Lower lobe of right lung (tissue), 2 donors: ENCODE data around the gene KIF3A. TPM values are rescaled to one million over a fixed set of nuclear protein-coding genes. Genes with fewer than 3 reads are reported as not detected.
A peak's percentile ranks its signal among the peaks of the same experiment; 100 is the strongest.

ENCODE experiments used
- ATAC-seq, 2 donors: fragments of 200-7000 bp; cut with Tn5 transposase; one replicate each; pipeline ENCODE4 v1.9.1; 2020 to 2022; ENCODE audit warnings: mild to moderate bottlenecking in 2 of 2, moderate library complexity in 2 of 2
- DNase-seq: peaks from one replicate; pipeline ENCODE4 v3.0.0-alpha.2; 2020
- H3K27ac ChIP-seq: fragments of 200-600 bp; one replicate; pipeline ENCODE4 v1.8.0; 2022
- H3K27me3 ChIP-seq: fragments of 200-600 bp; one replicate; pipeline ENCODE4 v1.8.0; 2022; ENCODE audit warnings: low read depth
- H3K36me3 ChIP-seq: fragments of 200-600 bp; one replicate; pipeline ENCODE4 v1.8.0; 2022; ENCODE audit warnings: mild to moderate bottlenecking
- H3K4me1 ChIP-seq: fragments of 200-600 bp; one replicate; pipeline ENCODE4 v1.8.0; 2022
- H3K4me3 ChIP-seq: fragments of 200-600 bp; one replicate; pipeline ENCODE4 v1.8.0; 2022; ENCODE audit warnings: mild to moderate bottlenecking
- H3K9me3 ChIP-seq: fragments of 200-600 bp; one replicate; pipeline ENCODE4 v1.8.0; 2022
- intact Hi-C: fragments of 100-400 bp; cut with DNase I; formaldehyde crosslinking; loops from one replicate; pipeline ENCODE4 v1.11.0; 2022
- total RNA-seq: library from RNA; stranded (reverse); fragmentation: NEBNext Ultra II Directional; extraction: Animal tissue kit (Norgen Biotek cat#: 25700); gene quantifications from one replicate; pipeline ENCODE4 v1.2.1, GENCODE V29; 2021
- TF ChIP-seq, protein P1 (sequence below): fragments of 200-600 bp; IDR thresholded peaks from one replicate; pipeline ENCODE4 v1.8.0; 2022; ENCODE audit warnings: antibody characterized with exemption, mild to moderate bottlenecking
- donor health status: DM: no; HTN: yes; CAD: no; lungs with severe emphysema.

The KIF3A gene
- total RNA-seq, 1 donor from 2014 or later = 10.8 TPM

DNA sequence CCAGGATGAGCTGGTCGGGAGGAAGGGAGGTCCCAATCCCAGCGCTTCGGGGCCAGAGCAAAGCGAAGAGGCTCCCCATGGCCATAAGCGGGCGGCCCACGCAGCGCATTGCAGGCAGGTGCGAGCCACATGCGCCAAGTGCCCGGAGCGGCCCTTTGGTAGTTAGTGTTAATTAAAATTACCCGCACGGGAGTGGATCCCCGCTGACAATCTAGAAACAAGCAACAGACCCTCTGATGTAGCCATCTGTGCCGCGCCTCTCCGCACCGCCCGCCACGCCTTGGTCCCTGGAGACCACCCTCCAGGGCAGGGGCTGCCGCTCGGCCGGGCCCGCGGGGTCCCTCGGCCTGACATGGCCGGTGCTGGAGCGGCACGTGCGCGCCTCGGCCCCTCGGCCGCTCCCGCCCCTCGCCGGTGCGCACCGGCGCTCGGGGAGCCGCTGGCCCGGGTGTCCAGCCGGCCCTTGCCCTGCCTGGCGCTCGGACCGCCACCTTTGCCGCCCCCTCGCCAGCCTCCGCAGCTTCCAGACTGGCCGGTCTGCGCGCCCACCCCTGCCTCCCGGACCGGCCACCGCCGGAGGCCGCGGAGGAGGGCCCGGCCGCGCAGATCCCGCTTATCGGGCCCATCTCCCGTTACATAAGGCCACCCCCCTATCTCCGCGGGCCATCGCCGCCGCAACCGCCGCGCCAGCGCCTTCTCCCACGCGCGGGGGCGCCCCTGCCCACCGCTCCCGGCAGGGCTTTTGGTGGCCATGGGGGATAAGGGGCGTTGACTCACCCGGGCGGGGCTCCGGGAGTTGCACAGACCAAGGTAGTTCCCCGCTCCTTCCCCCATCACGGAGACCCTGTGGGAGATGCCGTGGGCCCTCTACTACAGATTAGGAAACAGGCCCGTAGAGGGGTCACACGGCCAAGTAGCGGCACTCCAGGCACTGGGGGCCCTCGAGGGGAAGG lies 81.2 kb downstream of the KIF3A start:
- H3K27ac ChIP-seq = no peak overlapping the region
- no peaks in the 10 kb centered on the region for H3K9me3 ChIP-seq
- intact Hi-C loops = no loop called here
- H3K27me3 ChIP-seq = peaks cover 36% of the 10 kb centered on the region
- TF ChIP-seq, protein P1, sequence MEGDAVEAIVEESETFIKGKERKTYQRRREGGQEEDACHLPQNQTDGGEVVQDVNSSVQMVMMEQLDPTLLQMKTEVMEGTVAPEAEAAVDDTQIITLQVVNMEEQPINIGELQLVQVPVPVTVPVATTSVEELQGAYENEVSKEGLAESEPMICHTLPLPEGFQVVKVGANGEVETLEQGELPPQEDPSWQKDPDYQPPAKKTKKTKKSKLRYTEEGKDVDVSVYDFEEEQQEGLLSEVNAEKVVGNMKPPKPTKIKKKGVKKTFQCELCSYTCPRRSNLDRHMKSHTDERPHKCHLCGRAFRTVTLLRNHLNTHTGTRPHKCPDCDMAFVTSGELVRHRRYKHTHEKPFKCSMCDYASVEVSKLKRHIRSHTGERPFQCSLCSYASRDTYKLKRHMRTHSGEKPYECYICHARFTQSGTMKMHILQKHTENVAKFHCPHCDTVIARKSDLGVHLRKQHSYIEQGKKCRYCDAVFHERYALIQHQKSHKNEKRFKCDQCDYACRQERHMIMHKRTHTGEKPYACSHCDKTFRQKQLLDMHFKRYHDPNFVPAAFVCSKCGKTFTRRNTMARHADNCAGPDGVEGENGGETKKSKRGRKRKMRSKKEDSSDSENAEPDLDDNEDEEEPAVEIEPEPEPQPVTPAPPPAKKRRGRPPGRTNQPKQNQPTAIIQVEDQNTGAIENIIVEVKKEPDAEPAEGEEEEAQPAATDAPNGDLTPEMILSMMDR = no peak
- ATAC-seq (peak; percentile 51 to 70), DNase-seq (no peak)
- H3K36me3 ChIP-seq = no peaks in the 10 kb centered on the region
- peaks cover 12% of the 10 kb centered on the region for H3K4me1 ChIP-seq
- H3K4me3 ChIP-seq = peak overlapping the region; percentile 45

DNA sequence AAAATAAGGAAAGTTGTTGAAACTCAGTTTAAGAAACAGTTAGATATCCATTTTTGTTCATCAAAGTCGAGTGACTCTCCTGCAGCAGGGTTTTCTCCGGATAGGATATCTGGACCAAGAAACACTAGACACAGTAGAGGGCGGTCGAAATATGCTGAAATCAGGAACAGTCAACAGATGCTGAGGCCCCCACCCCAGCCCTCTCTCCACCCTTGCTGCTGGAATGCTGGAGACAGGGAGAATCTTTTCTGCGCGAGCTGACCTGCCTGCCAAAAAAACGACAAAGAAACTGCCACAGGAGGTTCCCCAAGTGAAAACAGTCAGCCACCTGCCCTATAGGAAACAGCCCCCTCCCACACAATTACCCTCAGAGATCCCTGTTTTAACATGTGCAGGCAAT lies 83.6 kb downstream of the KIF3A start:
- H3K27me3 ChIP-seq = peaks cover 36% of the 10 kb centered on the region
- DNase-seq = no peak
- H3K27ac ChIP-seq = no peak overlapping the region

DNA sequence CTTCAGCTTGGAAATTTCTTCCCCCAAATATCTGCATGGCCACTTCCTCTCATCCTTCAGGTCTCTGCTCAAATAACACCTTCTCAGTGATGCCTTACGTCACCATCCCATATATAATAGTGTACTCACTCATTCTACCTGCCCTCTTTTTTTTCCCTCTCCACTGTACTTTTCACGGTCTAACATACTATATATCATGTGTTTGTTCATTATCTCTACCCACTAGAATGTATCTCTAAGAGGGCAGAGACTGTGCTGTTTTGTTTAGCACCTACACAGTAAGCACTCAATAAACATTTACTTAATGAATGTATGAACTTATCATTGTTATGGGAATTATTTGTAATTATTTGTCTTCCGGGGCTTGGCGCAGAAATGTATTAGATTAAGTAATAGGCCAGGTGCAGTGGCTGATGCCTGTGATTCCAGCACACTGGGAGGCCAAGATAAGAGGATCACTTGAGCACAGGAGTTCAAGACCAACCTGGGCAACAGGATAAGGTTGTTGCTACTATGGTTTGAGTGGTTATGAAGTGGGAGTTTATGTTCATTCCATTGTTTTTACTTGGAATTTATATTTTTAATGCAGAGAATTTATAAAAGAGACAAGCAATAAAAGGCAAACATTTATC lies 85.4 kb downstream of the KIF3A start:
- H3K27ac ChIP-seq = no peak overlapping the region
- H3K4me1 ChIP-seq = peaks cover 12% of the 10 kb centered on the region
- H3K27me3 ChIP-seq = peaks cover 32% of the 10 kb centered on the region
- intact Hi-C loops = no loop called here
- H3K36me3 ChIP-seq = no peaks in the 10 kb centered on the region
- TF ChIP-seq, protein P1 = no peak
- DNase-seq (no peak), ATAC-seq (no peak)
- H3K9me3 ChIP-seq = peaks cover 7% of the 10 kb centered on the region
- H3K4me3 ChIP-seq = no peak overlapping the region

More for the DNA sequence above, 83.6 kb downstream of the KIF3A start:
- ATAC-seq = no peak
- peaks cover under 1% of the 10 kb centered on the region for H3K9me3 ChIP-seq
- H3K36me3 ChIP-seq = no peaks in the 10 kb centered on the region
- no peak overlapping the region for H3K4me3 ChIP-seq
- TF ChIP-seq, protein P1 = no peak
- intact Hi-C loops = no loop called here
- peaks cover 12% of the 10 kb centered on the region for H3K4me1 ChIP-seq

DNA sequence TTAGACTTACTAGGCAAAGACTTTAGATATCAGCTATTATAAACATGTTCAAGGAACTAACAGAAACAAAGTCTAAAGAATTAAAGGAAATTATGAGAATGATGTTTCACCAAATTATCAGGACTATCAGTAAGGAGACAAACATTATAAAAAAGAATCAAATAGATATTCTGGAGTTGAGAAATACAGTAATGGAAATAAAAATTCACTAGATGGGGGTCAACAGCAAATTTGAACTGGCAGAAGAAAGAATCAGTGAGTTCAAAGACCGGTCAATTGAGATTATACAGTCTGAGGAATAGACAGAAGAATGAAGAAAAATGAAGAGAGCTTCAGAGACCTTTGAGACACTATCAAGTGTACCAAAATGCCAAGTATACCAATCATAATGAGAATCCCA lies 89.0 kb downstream of the KIF3A start:
- intact Hi-C loops = no loop called here
- TF ChIP-seq, protein P1 = no peak
- ATAC-seq = no peak
- DNase-seq = no peak
- Histone ChIP-seq H3K36me3 (peaks cover under 1% of the 10 kb centered on the region), H3K27me3 (no peaks in the 10 kb centered on the region), H3K4me3 (no peak overlapping the region), H3K4me1 (no peaks in the 10 kb centered on the region), H3K9me3 (peaks cover 7% of the 10 kb centered on the region), H3K27ac (no peak overlapping the region)

DNA sequence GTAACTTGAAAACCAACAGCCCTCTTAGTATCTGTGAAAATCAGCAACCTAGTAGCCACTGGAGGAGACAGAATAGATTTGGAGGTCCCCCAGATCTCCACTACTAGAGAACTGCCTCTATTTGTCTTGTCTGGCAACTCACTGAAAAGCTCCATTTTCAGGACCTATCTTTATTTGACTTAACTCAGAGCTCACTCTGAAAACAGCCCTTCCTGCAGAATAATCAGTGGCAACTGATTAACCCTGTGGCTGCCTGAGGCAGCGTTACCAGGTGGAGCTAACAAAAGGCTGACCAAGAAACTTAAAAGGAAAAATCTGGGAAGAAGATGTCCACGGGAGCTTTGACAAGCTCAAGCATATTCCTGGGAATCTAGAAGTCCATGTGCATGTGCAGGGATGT lies 89.9 kb downstream of the KIF3A start:
- peaks cover 7% of the 10 kb centered on the region for H3K9me3 ChIP-seq
- H3K27ac ChIP-seq = no peak overlapping the region
- ATAC-seq (no peak), DNase-seq (no peak)
- no peaks in the 10 kb centered on the region for H3K4me1 ChIP-seq
- TF ChIP-seq, protein P1 = no peak
- intact Hi-C loops = no loop called here
- H3K27me3 ChIP-seq = no peaks in the 10 kb centered on the region
- no peak overlapping the region for H3K4me3 ChIP-seq
- H3K36me3 ChIP-seq = peaks cover 9% of the 10 kb centered on the region
